Glutamatergic neuron (in vitro differentiated cells): Measurements from ENCODE around the gene E2F3. TPM values are rescaled to one million over a fixed set of nuclear protein-coding genes. Genes with fewer than 3 reads are reported as not detected.

Source experiments
- DNase-seq: peaks from one replicate; pipeline ENCODE4 v3.0.0; 2022
- H3K27ac Mint-ChIP-seq: one replicate; pipeline ENCODE4 v1.8.0; 2020; ENCODE audit warnings: mild to moderate bottlenecking, mixed read lengths, inconsistent platforms; ENCODE audit not compliant: unreplicated experiment
- H3K27me3 Mint-ChIP-seq: one replicate; pipeline ENCODE4 v1.8.0; 2020; ENCODE audit warnings: mild to moderate bottlenecking, moderate library complexity, mixed read lengths, inconsistent platforms; ENCODE audit not compliant: unreplicated experiment
- H3K36me3 Mint-ChIP-seq: one replicate; pipeline ENCODE4 v1.8.0; 2020; ENCODE audit warnings: mild to moderate bottlenecking, mixed read lengths, inconsistent platforms; ENCODE audit not compliant: unreplicated experiment
- H3K4me1 Mint-ChIP-seq: one replicate; pipeline ENCODE4 v1.8.0; 2020; ENCODE audit warnings: mild to moderate bottlenecking, low read depth, mixed read lengths, inconsistent platforms; ENCODE audit not compliant: unreplicated experiment
- H3K4me3 Mint-ChIP-seq: one replicate; pipeline ENCODE4 v1.8.0; 2020; ENCODE audit warnings: mild to moderate bottlenecking, mixed read lengths, inconsistent platforms; ENCODE audit not compliant: unreplicated experiment
- H3K9me3 Mint-ChIP-seq: one replicate; pipeline ENCODE4 v1.8.0; 2020; ENCODE audit warnings: mild to moderate bottlenecking, moderate library complexity, mixed read lengths, inconsistent platforms; ENCODE audit not compliant: unreplicated experiment
- CTCF ChIP-seq: fragments of 200-600 bp; sonication (generic); IDR thresholded peaks from one replicate; pipeline ENCODE4 v1.5.0; 2021; ENCODE audit not compliant: partially characterized antibody, unreplicated experiment
- total RNA-seq: library from RNA; stranded (reverse); fragmentation: NEBNext Ultra II Directional; extraction: Animal tissue kit (Norgen Biotek cat#: 25700); gene quantifications from one replicate; pipeline ENCODE4 v1.2.1, GENCODE V29; 2021; ENCODE audit not compliant: unreplicated experiment

The E2F3 gene
- total RNA-seq, 1 donor from 2014 or later = 10.1 TPM

- Mint-ChIP-seq H3K9me3 (peaks cover 1% of the 10 kb centered on the region), H3K4me3 (no peak overlapping the region), H3K27ac (no peak overlapping the region), H3K36me3 (no peaks in the 10 kb centered on the region), H3K27me3 (peaks cover 1% of the 10 kb centered on the region), H3K4me1 (no peaks in the 10 kb centered on the region)
- no peak for TF ChIP-seq CTCF
- no peak for DNase-seq
Measured at GRCh38 chr6:20454204-20454824, 52.6 kb downstream of the E2F3 start.

DNA sequence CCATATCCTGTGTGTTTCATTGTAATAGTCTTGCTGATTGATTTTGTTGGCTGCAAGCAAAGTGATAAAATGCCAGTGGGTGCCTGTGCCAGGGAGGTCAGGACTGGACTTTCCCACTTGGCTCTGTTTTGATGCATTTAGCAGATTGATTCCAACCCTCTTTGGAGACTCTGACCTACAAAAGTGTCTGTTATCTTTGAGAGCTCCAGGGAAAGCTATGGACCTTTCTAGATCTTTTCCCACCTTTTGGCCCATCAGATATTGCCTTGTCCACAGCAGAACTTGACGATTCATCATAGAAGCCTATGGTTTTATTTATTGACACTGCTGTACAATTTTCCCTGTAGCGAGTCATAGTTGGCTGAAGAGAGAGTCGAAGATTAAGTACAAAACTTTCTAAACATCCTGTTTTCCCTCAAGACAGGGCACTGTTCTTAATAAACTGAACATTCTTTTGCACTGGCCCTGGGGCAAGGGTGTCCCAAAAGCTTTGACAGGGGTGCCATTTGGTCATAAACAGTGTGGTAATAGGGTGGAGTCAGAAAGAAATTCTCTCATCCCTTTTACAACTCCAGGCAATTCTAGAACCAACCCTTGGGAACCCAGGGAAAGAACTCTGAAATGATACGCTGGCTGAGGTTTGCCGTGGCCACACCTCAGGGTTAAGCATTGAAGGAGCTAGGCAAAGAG, 53.7 kb downstream of the E2F3 start:
- H3K9me3 Mint-ChIP-seq = peaks cover 2% of the 10 kb centered on the region
- DNase-seq = no peak
- no peaks in the 10 kb centered on the region for H3K27me3 Mint-ChIP-seq
- no peaks in the 10 kb centered on the region for H3K4me1 Mint-ChIP-seq
- no peak overlapping the region for H3K4me3 Mint-ChIP-seq
- H3K27ac Mint-ChIP-seq = no peak overlapping the region
- H3K36me3 Mint-ChIP-seq = no peaks in the 10 kb centered on the region
- no peak for TF ChIP-seq CTCF

DNA sequence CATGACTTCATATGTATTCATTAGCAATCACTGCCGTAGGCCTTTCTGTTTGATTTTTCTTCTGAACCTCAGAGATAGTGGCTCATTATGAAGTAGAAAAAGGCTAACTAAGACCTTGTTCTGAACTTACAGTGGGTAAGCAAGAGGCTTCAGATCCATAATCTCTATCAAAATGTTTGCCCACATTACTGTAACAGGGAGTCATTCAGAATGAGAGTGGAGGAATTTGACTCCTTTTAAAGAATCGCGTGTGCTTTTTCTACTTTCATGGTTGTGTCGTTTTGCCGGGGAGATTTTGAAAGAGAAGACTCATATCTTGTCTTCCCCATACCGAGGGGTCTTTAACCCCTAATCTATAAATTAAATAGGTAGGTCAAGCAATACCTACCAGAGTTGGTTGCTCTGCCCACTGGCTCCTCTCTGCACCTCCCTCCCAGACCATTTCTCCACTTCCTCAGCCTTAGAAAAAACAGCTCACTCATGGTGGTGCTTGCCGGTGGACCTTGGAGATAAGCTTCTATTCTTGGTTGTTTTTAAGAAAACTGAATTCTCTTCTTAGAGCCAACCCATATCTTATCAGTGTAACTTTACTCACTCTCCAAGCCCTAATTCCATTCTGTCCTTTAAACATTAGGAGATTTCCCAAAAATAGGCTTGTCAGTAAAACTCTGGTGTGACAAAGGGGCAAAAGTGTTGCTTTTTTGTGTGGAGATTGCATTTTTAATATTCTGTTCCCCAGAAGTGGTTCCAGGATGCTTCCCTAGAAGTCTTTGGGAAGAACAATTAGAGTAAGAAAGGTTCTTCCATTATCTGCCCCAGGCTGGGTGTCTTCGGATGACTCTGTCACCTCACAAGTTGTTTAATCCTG, 56.6 kb downstream of the E2F3 start:
- H3K36me3 Mint-ChIP-seq = no peaks in the 10 kb centered on the region
- H3K4me3 Mint-ChIP-seq = no peak overlapping the region
- H3K27me3 Mint-ChIP-seq = no peaks in the 10 kb centered on the region
- no peak for TF ChIP-seq CTCF
- no peak overlapping the region for H3K27ac Mint-ChIP-seq
- no peaks in the 10 kb centered on the region for H3K4me1 Mint-ChIP-seq
- H3K9me3 Mint-ChIP-seq = peaks cover 2% of the 10 kb centered on the region
- no peak for DNase-seq

DNA sequence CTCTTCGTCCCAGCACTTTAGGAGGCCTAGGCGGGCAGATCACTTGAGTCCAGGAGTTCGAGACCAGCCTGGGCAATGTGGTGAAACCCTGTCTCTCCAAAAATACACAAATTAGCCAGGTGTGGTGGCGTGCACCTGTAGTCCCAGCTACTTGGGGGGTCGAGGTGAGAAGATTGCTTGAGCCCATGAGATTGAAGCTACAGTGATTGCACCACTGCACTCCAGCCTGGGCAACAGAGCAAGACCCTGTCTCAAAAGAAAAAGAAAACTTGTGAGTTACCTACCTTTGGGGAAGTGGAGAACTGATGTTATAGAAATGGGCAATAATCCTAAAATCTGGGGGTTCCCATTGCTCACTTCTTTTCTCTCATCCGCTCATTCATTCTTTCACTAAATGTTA, 58.0 kb downstream of the E2F3 start:
- no peaks in the 10 kb centered on the region for H3K36me3 Mint-ChIP-seq
- H3K4me1 Mint-ChIP-seq = peaks cover 2% of the 10 kb centered on the region
- no peak overlapping the region for H3K4me3 Mint-ChIP-seq
- peaks cover 2% of the 10 kb centered on the region for H3K9me3 Mint-ChIP-seq
- H3K27ac Mint-ChIP-seq = no peak overlapping the region
- H3K27me3 Mint-ChIP-seq = no peaks in the 10 kb centered on the region
- no peak for TF ChIP-seq CTCF
- DNase-seq = no peak
